Mesothelial cell of epicardium (in vitro differentiated cells): ENCODE results near the gene ZNF444. TPM values are rescaled to one million over a fixed set of nuclear protein-coding genes. Genes with fewer than 3 reads are reported as not detected.

Experiments
- DNase-seq, 2 experiments: peaks; one replicate each; pipeline ENCODE4 v3.0.0; 2021; ENCODE audit warnings: low spot score in 2 of 2; ENCODE audit not compliant: unreplicated experiment in 2 of 2
- H3K27ac Mint-ChIP-seq: 2 replicates; pipeline ENCODE4 v1.8.0; 2021; ENCODE audit warnings: mixed read lengths
- H3K27me3 Mint-ChIP-seq: 2 replicates; pipeline ENCODE4 v1.8.0; 2021; ENCODE audit warnings: low read depth, mixed read lengths
- H3K36me3 Mint-ChIP-seq: 2 replicates; pipeline ENCODE4 v1.8.0; 2021; ENCODE audit warnings: mixed read lengths
- H3K4me1 Mint-ChIP-seq: 2 replicates; pipeline ENCODE4 v1.8.0; 2021; ENCODE audit warnings: mixed read lengths
- H3K4me3 Mint-ChIP-seq: 2 replicates; pipeline ENCODE4 v1.8.0; 2021; ENCODE audit warnings: mild to moderate bottlenecking, moderate library complexity, mixed read lengths
- H3K9me3 Mint-ChIP-seq: 2 replicates; pipeline ENCODE4 v1.8.0; 2021; ENCODE audit warnings: mixed read lengths
- total RNA-seq: library from RNA; stranded (reverse); gene quantifications from 3 replicates; pipeline ENCODE4 v1.2.1, GENCODE V29; 2021
- TF ChIP-seq, protein P1 (sequence below): fragments of 200-600 bp; sonication (generic); IDR thresholded peaks from one replicate; pipeline ENCODE4 v1.5.0; 2021; ENCODE audit warnings: antibody characterized with exemption; ENCODE audit not compliant: unreplicated experiment

Gene ZNF444
- total RNA-seq, 1 donor from 2014 or later, result 63.6 TPM

DNA sequence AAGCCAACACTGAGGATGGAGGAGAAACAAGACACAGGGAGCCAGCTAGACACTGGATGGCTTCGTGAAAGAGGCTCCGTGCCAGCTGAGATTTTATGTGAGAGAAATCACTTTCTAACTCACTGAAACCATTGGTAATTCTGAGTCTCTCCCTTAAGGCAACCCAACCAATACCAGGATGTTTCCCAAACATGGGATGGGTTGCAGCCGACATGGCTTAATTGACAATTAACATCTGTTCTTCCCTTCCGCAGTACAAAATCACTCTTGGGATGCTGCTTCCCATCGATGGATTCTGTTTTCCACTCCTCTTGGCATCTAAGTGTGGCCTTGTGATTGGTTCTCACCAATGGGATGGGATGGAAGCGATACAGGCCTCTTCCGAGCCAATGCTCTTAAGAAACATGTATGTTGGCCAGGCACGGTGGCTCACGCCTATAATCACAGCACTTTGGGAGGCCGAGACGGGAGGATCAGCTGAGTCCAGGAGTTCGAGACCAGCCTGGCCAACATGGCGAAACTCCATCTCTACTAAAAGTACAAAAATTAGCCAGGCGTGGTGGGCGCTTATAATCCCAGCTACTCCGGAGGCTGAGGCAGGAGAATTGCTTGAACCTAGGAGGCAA lies 17.7 kb upstream of the ZNF444 start:
- TF ChIP-seq, protein P1, sequence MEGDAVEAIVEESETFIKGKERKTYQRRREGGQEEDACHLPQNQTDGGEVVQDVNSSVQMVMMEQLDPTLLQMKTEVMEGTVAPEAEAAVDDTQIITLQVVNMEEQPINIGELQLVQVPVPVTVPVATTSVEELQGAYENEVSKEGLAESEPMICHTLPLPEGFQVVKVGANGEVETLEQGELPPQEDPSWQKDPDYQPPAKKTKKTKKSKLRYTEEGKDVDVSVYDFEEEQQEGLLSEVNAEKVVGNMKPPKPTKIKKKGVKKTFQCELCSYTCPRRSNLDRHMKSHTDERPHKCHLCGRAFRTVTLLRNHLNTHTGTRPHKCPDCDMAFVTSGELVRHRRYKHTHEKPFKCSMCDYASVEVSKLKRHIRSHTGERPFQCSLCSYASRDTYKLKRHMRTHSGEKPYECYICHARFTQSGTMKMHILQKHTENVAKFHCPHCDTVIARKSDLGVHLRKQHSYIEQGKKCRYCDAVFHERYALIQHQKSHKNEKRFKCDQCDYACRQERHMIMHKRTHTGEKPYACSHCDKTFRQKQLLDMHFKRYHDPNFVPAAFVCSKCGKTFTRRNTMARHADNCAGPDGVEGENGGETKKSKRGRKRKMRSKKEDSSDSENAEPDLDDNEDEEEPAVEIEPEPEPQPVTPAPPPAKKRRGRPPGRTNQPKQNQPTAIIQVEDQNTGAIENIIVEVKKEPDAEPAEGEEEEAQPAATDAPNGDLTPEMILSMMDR, result no peak
- DNase-seq, result no peak
- no peaks in the 10 kb centered on the region for H3K27me3 Mint-ChIP-seq
- H3K27ac Mint-ChIP-seq, result no peak overlapping the region
- peaks cover 15% of the 10 kb centered on the region for H3K4me1 Mint-ChIP-seq
- no peaks in the 10 kb centered on the region for H3K36me3 Mint-ChIP-seq
- no peak overlapping the region for H3K4me3 Mint-ChIP-seq
- H3K9me3 Mint-ChIP-seq, result no peaks in the 10 kb centered on the region

DNA sequence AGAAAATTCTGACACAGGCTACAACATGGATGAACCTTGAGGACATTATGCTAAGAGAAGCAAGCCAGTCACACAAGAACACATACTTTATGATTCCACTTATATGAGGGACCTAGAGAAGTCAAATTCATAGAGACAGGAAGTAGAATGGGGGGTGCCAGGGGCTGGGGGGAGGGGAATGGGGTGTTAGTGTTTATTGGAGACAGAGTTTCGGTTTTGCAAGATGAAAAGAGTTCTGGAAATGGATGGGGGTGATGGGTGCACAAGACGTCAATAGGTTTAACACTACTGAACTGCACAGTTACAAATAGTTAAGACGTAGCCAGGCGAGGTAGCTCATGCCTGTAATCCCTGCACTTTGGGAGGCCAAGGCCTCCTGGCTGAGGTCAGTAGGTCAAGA lies 16.5 kb upstream of the ZNF444 start:
- H3K4me1 Mint-ChIP-seq, result peaks cover 8% of the 10 kb centered on the region
- TF ChIP-seq, protein P1, result no peak
- no peaks in the 10 kb centered on the region for H3K36me3 Mint-ChIP-seq
- H3K27ac Mint-ChIP-seq, result no peak overlapping the region
- no peaks in the 10 kb centered on the region for H3K9me3 Mint-ChIP-seq
- DNase-seq, result no peak
- H3K27me3 Mint-ChIP-seq, result no peaks in the 10 kb centered on the region
- no peak overlapping the region for H3K4me3 Mint-ChIP-seq

DNA sequence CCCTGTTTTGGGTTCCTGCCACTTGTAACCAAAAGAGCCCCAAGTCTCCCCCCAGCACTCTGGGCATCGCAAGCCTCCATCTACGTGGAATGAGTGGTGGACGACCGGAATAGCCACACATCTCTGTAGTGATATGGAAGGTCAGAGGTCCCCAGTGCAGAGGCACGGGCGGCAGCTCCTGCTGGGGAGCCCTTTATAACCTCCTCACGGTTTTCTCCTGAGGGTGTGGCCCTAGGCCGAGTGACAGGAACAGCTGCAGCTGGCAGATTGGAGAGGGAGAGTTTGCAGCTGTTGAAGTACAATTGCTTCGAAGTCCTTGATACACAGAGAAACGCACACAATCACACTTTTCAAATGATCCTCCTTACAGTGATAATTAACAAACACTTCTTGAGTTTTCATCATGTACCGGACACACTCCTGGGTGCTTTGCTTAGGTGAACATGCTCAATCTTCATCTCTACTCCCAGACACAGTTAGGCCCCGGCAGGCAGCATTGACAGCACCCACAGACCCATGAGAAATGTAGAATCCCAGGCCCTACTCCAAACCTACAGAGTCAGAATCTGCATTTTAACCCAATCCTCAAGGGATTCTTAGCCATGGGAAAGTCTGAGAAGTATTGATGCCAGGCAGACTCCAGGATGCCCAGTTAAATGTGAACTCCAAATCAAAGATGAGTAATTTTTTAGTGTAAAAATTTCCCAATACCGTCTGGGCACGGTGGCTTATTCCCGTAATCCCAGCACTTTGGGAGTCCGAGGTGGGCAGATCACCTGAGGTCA lies 15.1 kb upstream of the ZNF444 start:
- TF ChIP-seq, protein P1, result no peak
- Mint-ChIP-seq H3K36me3 (no peaks in the 10 kb centered on the region), H3K27me3 (no peaks in the 10 kb centered on the region), H3K9me3 (no peaks in the 10 kb centered on the region), H3K4me3 (no peak overlapping the region), H3K27ac (no peak overlapping the region), H3K4me1 (peaks cover 3% of the 10 kb centered on the region)
- no peak for DNase-seq

DNA sequence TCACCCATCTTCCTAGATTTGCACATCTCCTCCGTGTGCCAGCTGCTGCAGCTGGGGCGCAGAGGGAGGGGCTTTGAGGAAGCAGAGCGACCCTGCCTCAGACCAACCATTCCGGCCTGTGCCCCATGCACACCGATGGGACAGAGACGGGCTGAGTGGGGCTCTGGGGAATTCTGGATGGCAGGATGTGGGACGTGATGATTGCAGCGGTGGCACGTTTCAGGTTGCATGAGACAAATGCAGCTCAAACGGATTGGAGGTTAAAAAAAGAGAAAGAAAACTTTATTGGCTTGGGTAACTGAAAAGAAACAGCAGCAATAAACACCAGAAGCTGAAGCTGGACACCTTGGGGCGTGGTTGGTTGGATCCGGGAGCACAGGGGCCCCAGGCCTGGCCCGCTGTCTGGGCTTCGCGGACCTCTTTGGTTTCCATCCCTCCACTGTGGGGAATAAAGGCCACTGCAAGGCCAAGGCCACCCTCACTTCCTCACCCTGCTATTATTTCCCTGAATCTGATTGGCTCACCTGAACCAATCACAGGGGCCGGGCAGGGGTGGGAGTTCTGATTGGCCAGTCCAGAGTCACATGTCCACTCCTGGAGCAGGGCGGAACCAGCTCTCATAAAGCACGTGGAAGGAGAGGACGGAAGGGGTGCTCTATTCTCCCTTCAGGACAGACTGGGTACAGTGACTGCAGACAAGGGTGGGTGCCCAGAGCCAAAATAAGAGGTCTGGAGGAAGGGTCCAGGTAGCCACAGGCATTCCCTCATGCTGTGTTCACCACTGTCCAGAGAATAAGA lies 13.9 kb upstream of the ZNF444 start:
- no peaks in the 10 kb centered on the region for H3K36me3 Mint-ChIP-seq
- no peak overlapping the region for H3K27ac Mint-ChIP-seq
- no peak overlapping the region for H3K4me3 Mint-ChIP-seq
- no peaks in the 10 kb centered on the region for H3K9me3 Mint-ChIP-seq
- no peaks in the 10 kb centered on the region for H3K27me3 Mint-ChIP-seq
- TF ChIP-seq, protein P1, result no peak
- peaks cover 5% of the 10 kb centered on the region for H3K4me1 Mint-ChIP-seq
- DNase-seq, result no peak

DNA sequence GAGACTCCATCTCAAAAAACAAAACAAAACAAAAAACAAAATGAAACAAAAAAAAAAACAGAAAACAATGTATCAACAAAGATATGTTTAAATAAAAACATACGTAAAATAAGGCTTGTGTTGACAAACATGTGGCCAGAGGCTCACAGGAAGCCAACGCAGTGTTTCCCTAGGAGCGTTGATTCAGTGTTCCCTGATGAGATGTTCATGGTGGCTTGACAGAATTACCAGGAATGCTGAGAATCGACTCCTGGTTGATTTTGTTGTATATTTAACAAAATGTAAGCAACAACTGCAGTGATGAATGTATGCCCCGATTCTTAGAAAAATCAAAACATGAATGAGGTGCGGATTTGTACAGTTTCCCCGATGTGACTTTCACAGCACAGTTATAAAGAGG lies 11.1 kb upstream of the ZNF444 start:
- Mint-ChIP-seq H3K9me3 (no peaks in the 10 kb centered on the region), H3K4me1 (peaks cover 19% of the 10 kb centered on the region), H3K36me3 (no peaks in the 10 kb centered on the region), H3K27ac (no peak overlapping the region), H3K27me3 (no peaks in the 10 kb centered on the region), H3K4me3 (no peak overlapping the region)
- TF ChIP-seq, protein P1, result no peak
- DNase-seq, result no peak
